GM11168 (cell line): ENCODE results near the gene LRRC74A.

Experiments used
- in situ Hi-C: fragments of 300-500 bp; cut with MboI; formaldehyde crosslinking; loops from one replicate; pipeline ENCODE4 v1.12.0; 2022; ENCODE audit warnings: low sequenced_read_pairs; ENCODE audit not compliant: unreplicated experiment

The LRRC74A gene

GRCh38 chr14:76808011-76808410 is 18.2 kb upstream of the LRRC74A start:
- in situ Hi-C loops, result no loop called here

- in situ Hi-C loops, result no loop called here
Observed at GRCh38 chr14:76808990-76809389, 17.2 kb upstream of the LRRC74A start.

- in situ Hi-C loops, result no loop called here
Observed at GRCh38 chr14:76810525-76810924, 15.7 kb upstream of the LRRC74A start.

- in situ Hi-C loops, result no loop called here
Observed at GRCh38 chr14:76810953-76811400, 15.2 kb upstream of the LRRC74A start.

- in situ Hi-C loops, result no loop called here
Observed at GRCh38 chr14:76811561-76811960, 14.6 kb upstream of the LRRC74A start.

- in situ Hi-C loops, result no loop called here
Observed at GRCh38 chr14:76812093-76812421, 14.2 kb upstream of the LRRC74A start.

- in situ Hi-C loops, result no loop called here
Observed at GRCh38 chr14:76812422-76813383, 13.5 kb upstream of the LRRC74A start, which contains the start of gene ANGEL1. ANGEL1 (minus strand) TSS chr14:76812882; CDS start chr14:76812827, 55 bp downstream.

GRCh38 chr14:76814726-76815645 is 11.2 kb upstream of the LRRC74A start:
- in situ Hi-C loops, result no loop called here

GRCh38 chr14:76820700-76821099 is 5.5 kb upstream of the LRRC74A start:
- in situ Hi-C loops, result no loop called here

- in situ Hi-C loops, result no loop called here
Observed at GRCh38 chr14:76827696-76828296, 1.6 kb downstream of the LRRC74A start.

GRCh38 chr14:76828339-76829012 is 2.3 kb downstream of the LRRC74A start:
- in situ Hi-C loops, result no loop called here

- in situ Hi-C loops, result no loop called here
Observed at GRCh38 chr14:76829013-76829365, 2.8 kb downstream of the LRRC74A start.

- in situ Hi-C loops, result no loop called here
Observed at GRCh38 chr14:76829650-76830421, 3.6 kb downstream of the LRRC74A start.

- in situ Hi-C loops, result no loop called here
Observed at GRCh38 chr14:76830556-76830955, 4.3 kb downstream of the LRRC74A start.

GRCh38 chr14:76832503-76832988 is 6.3 kb downstream of the LRRC74A start:
- in situ Hi-C loops, result no loop called here

- in situ Hi-C loops, result no loop called here
Observed at GRCh38 chr14:76833011-76833410, 6.8 kb downstream of the LRRC74A start.

GRCh38 chr14:76834241-76834661 is 8.0 kb downstream of the LRRC74A start:
- in situ Hi-C loops, result no loop called here

GRCh38 chr14:76836029-76836630 is 9.9 kb downstream of the LRRC74A start:
- in situ Hi-C loops, result no loop called here

GRCh38 chr14:76837524-76837923 is 11.3 kb downstream of the LRRC74A start:
- in situ Hi-C loops, result no loop called here
